SU-DHL-6 (cell line): Measurements from ENCODE around the gene CLTA.

Experiments used
- H2AFZ ChIP-seq: fragments of 200-600 bp; sonication (generic); 2 replicates; pipeline ENCODE4 v1.6.1; 2014; ENCODE audit warnings: low read depth, mild to moderate bottlenecking, moderate library complexity, mixed read lengths, antibody characterized with exemption, low read length; ENCODE audit not compliant: severe bottlenecking
- H3F3A ChIP-seq: fragments of 200-600 bp; shearing (Covaris generic); 2 replicates; pipeline ENCODE4 v1.6.0; 2016; ENCODE audit warnings: antibody characterized with exemption, mild to moderate bottlenecking; ENCODE audit not compliant: insufficient read depth
- H3K27ac ChIP-seq: fragments of 200-600 bp; sonication (generic); 2 replicates; pipeline ENCODE4 v1.5.1; 2016; ENCODE audit warnings: low read depth, mild to moderate bottlenecking, low read length, moderate library complexity, mixed read lengths
- H3K27me3 ChIP-seq: fragments of 200-600 bp; sonication (generic), shearing (Covaris generic); 2 replicates; pipeline ENCODE4 v1.6.0; 2014; ENCODE audit warnings: mild to moderate bottlenecking, low read length
- H3K36me3 ChIP-seq: fragments of 200-600 bp; sonication (generic); 2 replicates; pipeline ENCODE4 v1.6.1; 2014; ENCODE audit warnings: mild to moderate bottlenecking, low read length, mixed read lengths
- H3K4me2 ChIP-seq: fragments of 300-600, 200-600 bp; shearing (Covaris generic), sonication (generic); 2 replicates; pipeline ENCODE4 v1.6.0; 2014; ENCODE audit warnings: low read length, low read depth, mild to moderate bottlenecking; ENCODE audit not compliant: poor library complexity, severe bottlenecking
- H3K4me3 ChIP-seq: fragments of 200-600 bp; sonication (generic); 2 replicates; pipeline ENCODE4 v1.5.1; 2014; ENCODE audit warnings: antibody characterized with exemption, low read length, mild to moderate bottlenecking, mixed read lengths; ENCODE audit not compliant: insufficient read depth, poor library complexity, severe bottlenecking
- H3K79me2 ChIP-seq: fragments of 200-600 bp; sonication (generic); 2 replicates; pipeline ENCODE4 v1.6.1; 2014; ENCODE audit warnings: mild to moderate bottlenecking, low read length, moderate library complexity; ENCODE audit not compliant: insufficient read depth
- H3K9ac ChIP-seq: fragments of 200-600 bp; sonication (generic); 2 replicates; pipeline ENCODE4 v1.7.0; 2014; ENCODE audit warnings: mild to moderate bottlenecking, low read length
- H3K9me2 ChIP-seq: fragments of 200-600 bp; sonication (generic); replicated peaks from 2 replicates; pipeline ENCODE4 v1.6.1; 2014; ENCODE audit warnings: low read length; ENCODE audit not compliant: insufficient read depth
- H3K9me3 ChIP-seq: fragments of 200-600 bp; sonication (generic); 2 replicates; pipeline ENCODE4 v1.6.1; 2014; ENCODE audit warnings: low read length, mixed read lengths; ENCODE audit not compliant: insufficient read depth
- H4K20me1 ChIP-seq: fragments of 200-600 bp; sonication (generic); 2 replicates; pipeline ENCODE4 v1.6.1; 2014; ENCODE audit warnings: low read depth, mild to moderate bottlenecking, antibody characterized with exemption, low read length, moderate library complexity, mixed read lengths
- CTCF ChIP-seq: fragments of 200-600 bp; sonication (generic); IDR thresholded peaks from one replicate; pipeline ENCODE4 v1.5.1; 2017; ENCODE audit warnings: antibody characterized with exemption, mild to moderate bottlenecking, low read length, moderate library complexity; ENCODE audit not compliant: insufficient read depth, poor library complexity, severe bottlenecking
- EZH2phosphoT487 ChIP-seq: fragments of 200-600 bp; sonication (generic), shearing (Covaris generic); conservative IDR thresholded peaks from 2 replicates; pipeline ENCODE4 v1.6.1; 2018; ENCODE audit warnings: mild to moderate bottlenecking, antibody characterized with exemption, low read length, moderate library complexity, mixed read lengths

The CLTA gene

GRCh38 chr9:36218411-36218901 lies 27.7 kb downstream of the CLTA start:
- no peak overlapping the region for H3K27ac ChIP-seq
- H2AFZ ChIP-seq, result no peak overlapping the region
- peaks cover 4% of the 10 kb centered on the region for H3K79me2 ChIP-seq
- TF ChIP-seq EZH2phosphoT487 (no peak), CTCF (no peak)
- H3K4me2 ChIP-seq, result no peak overlapping the region
- peaks cover 48% of the 10 kb centered on the region for H3K36me3 ChIP-seq
- H3K9me3 ChIP-seq, result peaks cover 6% of the 10 kb centered on the region; the same call in 1 of the 2 replicates
- H3K9ac ChIP-seq, result no peak overlapping the region
- H3K27me3 ChIP-seq, result no peaks in the 10 kb centered on the region
- H3F3A ChIP-seq, result peaks cover 24% of the 10 kb centered on the region
- no peak overlapping the region for H3K4me3 ChIP-seq
- no peaks in the 10 kb centered on the region for H3K9me2 ChIP-seq
- H4K20me1 ChIP-seq, result peaks cover 4% of the 10 kb centered on the region; the same call in 1 of the 2 replicates

GRCh38 chr9:36221667-36222066 lies 30.9 kb downstream of the CLTA start:
- H3K36me3 ChIP-seq, result peaks cover 46% of the 10 kb centered on the region

GRCh38 chr9:36222449-36222848 lies 31.7 kb downstream of the CLTA start:
- no peaks in the 10 kb centered on the region; the same call in 1 of the 2 replicates for H3K79me2 ChIP-seq
- no peak for TF ChIP-seq CTCF

More at GRCh38 chr9:36221667-36222066, 30.9 kb downstream of the CLTA start:
- Histone ChIP-seq H3K79me2 (no peaks in the 10 kb centered on the region; the same call in 1 of the 2 replicates), H3K9me2 (no peaks in the 10 kb centered on the region), H3K4me2 (no peak overlapping the region), H4K20me1 (peaks cover 3% of the 10 kb centered on the region; the same call in 1 of the 2 replicates), H3K9ac (no peak overlapping the region), H3K9me3 (peaks cover 6% of the 10 kb centered on the region; the same call in 1 of the 2 replicates), H3F3A (0 out of 2 replicates have a peak, but pooled peaks cover 3% of the 10 kb centered on the region), H3K27ac (no peak overlapping the region), H3K4me3 (no peak overlapping the region), H2AFZ (no peak overlapping the region), H3K27me3 (no peaks in the 10 kb centered on the region)
- TF ChIP-seq EZH2phosphoT487, result no peak
- TF ChIP-seq CTCF, result no peak

More at GRCh38 chr9:36222449-36222848, 31.7 kb downstream of the CLTA start:
- 0 out of 2 replicates have a peak, but pooled peaks cover 3% of the 10 kb centered on the region for H3F3A ChIP-seq
- H2AFZ ChIP-seq, result no peak overlapping the region
- H3K9me3 ChIP-seq, result peaks cover 6% of the 10 kb centered on the region; the same call in 1 of the 2 replicates
- no peak overlapping the region for H3K27ac ChIP-seq
- no peak overlapping the region for H3K9ac ChIP-seq
- H3K9me2 ChIP-seq, result no peaks in the 10 kb centered on the region
- no peaks in the 10 kb centered on the region for H3K27me3 ChIP-seq
- H3K36me3 ChIP-seq, result peaks cover 48% of the 10 kb centered on the region
- H3K4me2 ChIP-seq, result no peak overlapping the region
- H3K4me3 ChIP-seq, result no peak overlapping the region
- peaks cover 4% of the 10 kb centered on the region; the same call in 1 of the 2 replicates for H4K20me1 ChIP-seq
